Stimulated activated CD4-positive, alpha-beta T cell treated with anti-CD3 and anti-CD28 coated beads, Interleukin-1b, Interleukin-23, amount 100 ng/mL, for 24 hours (primary cell): ENCODE measurements around the gene SGSM1.

ENCODE experiments used
- DNase-seq, 4 experiments: peaks; one replicate each; pipeline ENCODE4 v3.0.0-alpha.2; 2020; ENCODE audit warnings: low read depth in 4 of 4, low spot score in 1 of 4

The SGSM1 gene

DNA sequence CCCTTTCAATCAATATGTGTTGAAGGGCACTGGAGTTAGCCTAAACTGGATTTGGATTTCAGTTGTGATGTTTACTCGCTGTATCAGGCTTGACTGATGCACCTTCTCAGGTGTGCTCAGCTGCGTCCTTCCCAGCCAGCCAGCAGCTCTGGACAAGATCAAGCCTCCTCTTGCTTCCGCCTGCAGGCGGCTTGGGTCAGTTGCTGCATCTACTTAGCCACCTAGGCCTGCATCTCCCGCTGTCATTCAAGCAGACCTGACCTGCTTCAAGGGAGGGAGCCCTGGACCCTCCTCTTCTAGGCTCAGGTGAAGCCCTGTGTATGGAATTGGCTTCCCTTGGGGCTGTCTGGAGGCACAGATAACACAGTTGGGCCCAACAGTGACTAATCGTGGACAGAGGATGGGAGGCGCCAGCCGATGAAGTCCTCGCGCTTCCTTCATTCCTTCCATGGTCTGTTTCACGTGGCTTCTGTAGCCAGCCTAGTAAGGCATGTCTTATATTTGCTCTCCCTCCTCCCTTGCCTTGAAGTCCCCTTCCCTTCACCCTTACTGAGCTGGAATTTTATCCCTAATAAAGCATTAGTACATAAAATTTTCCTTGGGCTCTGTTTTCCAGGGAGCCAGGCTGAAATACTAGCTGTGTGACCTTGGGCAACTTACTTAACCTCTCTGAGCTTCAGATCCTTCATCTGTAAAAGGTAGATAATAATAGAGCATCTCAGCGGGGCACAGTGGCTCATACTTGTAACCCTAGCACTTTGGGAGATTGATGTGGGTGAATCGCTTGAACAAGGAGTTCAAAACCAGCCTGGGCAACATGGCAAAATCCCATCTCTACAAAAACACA, 142.6 kb downstream of the SGSM1 start:
- no peak for DNase-seq

DNA sequence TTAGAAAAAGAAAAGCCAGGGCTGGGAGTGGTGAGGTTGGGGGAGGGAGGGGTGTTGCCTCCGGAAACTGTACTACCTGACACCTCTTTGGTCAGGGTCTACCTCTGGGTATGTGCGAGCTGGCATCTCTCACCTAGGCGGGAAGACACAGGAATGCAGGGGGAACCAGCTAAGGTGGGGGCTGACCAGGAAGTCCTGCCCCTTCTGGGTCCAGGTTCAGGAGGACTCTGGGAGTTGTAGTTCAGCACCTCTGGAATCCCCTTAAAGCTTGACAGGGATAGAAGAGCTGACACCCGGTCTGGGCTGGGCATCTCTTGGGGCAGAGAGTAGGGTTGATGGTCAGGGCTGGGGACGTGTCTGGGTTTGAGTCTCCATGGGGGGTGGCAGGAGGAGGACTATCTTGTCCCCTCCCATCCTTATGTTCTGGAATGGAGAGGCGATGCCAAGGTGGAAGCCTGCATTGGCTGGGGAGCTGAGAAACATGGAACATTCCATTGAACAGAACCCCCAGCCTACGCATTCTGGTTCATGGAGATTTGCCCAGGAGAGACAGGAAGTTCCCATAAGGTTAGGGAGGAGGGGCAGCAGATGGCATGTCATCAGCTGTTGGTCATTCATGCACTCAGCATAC, 144.4 kb downstream of the SGSM1 start:
- no peak for DNase-seq

- DNase-seq, result peak; percentile 67 to 80 (median 77)
Measured at GRCh38 chr22:24951942-24952836, 146.2 kb downstream of the SGSM1 start, which contains the start of gene KIAA1671. TSS of gene KIAA1671 (plus strand) at chr22:24952716. CDS start at chr22:25028000, 75,284 bp downstream.

- no peak for DNase-seq
Measured at GRCh38 chr22:24952837-24953383, 146.9 kb downstream of the SGSM1 start.

- no peak for DNase-seq
Measured at GRCh38 chr22:24953384-24954113, 147.5 kb downstream of the SGSM1 start.

DNA sequence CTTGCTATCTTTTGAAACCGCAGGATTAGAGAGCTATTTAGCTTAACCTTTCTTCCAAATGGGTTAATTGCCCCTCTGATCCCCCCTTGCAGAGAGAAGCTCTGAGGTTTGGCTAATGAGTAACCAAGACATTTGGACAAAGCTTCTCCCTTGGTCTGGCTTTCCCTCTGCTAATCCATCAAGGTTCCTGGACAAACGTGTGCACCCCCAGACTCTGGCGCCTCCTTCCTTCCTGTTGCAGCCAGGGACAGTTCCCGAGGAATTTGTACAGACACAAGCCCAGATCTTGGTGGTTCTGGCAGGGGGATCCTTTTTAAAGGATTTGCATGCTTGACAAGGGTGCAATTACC, 148.1 kb downstream of the SGSM1 start:
- DNase-seq, result no peak

DNA sequence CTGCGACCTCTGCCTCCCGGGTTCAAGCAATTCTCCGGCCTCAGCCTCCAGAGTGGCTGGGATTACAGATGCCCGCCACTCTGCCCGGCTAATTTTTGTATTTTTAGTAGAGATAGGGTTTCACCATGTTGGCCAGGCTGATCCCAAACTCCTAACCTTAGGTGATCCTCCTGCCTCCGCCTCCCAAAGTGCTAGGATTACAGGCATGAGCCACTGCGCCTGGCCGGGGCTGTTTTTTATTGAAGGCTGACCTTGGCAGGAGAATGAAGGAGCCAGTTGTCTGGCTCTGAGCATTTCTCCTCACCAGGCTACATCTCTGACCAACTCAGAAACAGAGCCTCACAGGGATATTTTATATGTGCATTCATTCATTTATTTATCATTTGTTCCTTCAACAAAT, 148.8 kb downstream of the SGSM1 start:
- no peak for DNase-seq

GRCh38 chr22:24957043-24957442, 151.0 kb downstream of the SGSM1 start:
- no peak for DNase-seq

DNA sequence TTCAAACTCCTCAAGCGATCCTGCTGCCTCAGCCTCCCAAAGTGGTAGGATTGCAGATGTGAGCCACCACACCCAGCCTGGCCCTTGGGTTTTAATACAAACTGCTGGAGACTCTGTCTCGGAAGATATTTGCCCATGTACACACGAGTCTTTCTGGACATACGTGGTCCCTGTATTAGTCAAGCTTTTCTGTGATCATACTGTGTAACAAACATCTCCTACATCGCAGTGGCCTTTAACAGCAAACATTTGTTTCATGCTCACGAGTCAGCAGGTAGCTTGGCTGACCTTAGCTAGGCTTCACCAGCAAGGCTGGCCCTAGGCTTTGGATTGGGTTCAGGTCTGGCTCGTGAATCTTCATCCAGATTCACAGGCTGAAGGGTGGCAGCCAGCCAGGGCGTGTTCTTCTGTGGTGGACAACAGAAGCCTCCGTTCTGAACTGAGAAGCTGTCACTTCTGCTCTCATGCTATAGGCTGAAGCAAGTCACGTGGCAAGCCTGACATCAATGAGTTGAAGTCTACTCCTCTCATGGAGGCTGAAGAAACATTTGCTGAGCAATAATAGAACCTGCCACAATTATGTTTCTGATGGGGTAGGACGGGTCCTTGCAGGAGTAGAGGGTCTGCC, 155.3 kb downstream of the SGSM1 start:
- DNase-seq, result no peak

- DNase-seq, result no peak
Measured at GRCh38 chr22:24962094-24962493, 156.1 kb downstream of the SGSM1 start.

DNA sequence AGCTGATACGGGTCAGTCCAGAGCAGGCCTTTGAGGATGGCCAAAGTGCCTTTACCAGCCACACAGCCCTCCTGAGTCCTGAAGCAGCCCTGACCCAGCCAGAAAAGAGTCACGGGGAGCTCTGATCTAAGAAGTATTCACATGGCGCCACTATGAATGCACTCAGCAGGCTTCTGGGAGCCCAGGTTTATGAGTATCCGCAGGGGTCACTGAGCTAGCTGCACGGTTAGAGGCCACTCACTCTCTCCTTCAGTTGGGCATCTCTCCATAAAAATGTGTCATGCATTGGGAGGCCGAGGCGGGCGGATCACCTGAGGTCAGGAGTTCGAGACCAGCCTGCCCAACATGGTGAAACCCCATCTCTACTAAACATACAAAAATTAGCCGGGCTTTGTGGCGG, 156.8 kb downstream of the SGSM1 start:
- DNase-seq, result no peak

DNA sequence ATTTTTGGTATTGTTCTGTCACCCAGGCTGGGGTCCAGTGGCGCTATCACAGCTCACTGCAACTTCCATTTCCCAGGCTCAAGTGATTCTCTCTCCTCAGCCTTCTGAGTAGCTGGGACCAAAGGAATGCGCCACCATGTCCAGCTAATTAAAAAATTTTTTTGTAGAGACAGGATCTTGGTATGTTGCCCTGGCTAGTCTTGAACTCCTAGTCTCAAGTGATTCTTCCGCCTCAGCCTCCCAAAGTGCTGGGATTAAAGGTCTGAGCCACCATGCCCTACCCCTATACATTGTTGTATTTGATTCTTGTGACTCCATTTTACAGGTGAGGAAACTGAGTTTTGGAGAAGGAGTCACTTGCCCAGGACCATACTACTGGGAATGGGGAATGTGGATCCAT, 158.4 kb downstream of the SGSM1 start:
- DNase-seq, result no peak

DNA sequence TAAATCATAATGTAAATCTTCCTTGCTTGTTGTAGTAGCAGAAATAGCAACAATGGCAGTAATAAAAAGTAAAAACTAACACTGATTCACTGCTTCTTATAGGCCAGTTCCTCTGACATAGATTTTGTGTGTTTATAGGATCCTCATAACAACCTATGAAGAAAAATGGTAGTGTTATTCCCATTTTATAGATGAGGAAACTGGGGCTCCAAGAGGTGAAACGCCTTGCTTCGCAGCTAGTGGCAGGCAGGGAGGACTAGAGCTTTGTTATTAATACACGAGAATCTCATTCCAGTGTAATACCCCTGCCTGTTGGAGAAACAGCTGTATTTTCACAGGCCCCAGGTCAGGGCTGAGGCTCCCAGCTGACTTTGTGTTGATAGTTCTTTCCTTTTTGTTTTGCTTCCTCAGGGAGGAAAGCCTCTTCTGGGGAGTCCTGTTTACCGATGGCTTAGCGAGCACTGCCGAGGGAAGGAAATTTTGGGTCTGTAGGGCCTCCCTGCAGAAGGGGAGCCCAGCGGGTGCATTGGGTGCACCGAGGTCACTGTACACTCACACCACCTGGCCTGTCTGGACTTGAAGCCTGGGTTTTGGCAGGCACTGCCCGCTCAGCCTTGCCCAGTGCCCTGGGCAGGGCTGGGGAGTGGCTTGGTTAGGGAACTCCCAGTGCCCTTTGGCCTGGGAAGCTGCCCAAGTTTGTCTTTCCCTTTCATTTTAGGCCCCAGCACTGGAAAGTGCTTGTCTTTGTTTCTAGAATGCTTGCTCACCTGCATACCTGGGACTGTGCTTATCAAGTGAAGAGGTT, 160.0 kb downstream of the SGSM1 start:
- no peak for DNase-seq

- no peak for DNase-seq
Measured at GRCh38 chr22:24968066-24968561, 162.1 kb downstream of the SGSM1 start.

GRCh38 chr22:24969560-24970301, 163.7 kb downstream of the SGSM1 start:
- DNase-seq, result no peak

DNA sequence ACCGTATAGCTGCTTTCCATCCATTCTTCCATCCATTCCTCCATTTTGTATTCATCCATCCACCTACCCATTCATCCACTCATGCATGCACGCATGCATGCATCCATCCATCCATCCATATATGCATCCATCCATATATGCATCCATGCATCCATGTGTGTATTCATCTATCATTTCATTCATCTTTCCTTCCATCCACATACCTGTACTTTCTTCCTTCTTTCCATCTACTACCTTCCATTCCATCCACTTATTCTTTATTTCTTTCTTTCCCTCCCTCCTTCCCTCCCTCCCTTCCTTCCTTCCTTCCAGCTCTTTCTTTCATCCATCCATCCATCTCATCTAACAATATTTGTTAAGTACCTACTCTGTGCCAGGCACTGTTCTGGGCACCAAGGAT, 166.4 kb downstream of the SGSM1 start:
- no peak for DNase-seq

DNA sequence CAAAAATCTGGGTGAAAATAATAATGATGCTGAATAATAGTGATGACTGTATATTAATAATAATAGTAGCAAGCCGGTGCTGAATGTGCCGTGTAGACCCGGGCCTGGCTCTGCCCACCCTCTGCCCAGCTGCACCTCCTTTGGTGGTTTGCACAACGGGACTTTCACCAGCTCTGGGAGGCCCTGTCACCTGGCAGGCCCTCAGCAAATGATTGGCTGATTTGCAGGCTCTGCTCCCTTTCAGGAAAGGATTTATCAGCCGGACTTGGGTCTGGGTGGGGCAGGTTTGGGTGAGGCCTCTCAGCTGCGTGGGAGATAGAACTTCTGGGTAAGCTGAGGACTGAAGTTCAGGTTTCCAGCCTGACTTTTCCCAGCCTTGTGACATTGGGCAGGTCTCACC, 167.9 kb downstream of the SGSM1 start:
- DNase-seq, result no peak

DNA sequence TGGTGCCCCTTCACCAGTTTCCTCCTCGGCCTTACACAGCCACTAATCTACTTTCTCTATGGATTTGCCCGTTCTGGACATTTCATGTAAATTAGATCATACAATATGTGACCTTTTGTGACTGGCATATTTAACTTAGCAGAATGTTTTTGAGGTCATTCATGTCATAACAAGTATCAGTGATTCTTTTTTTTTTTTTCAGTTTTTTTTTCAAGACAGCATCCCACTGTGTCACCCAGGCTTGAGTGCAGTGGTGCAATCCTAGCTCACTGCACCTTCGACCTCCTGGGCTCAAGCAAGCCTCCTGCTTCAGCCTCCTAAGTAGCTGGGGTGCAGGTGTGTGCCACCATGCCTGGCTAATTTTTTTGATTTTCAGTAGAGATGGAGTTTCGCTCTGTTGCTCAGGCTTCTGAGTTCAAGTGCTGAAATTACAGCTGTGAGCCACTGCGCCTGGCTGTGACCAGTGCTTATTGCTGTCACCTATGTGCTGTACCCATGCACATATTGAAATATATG, 169.2 kb downstream of the SGSM1 start:
- no peak for DNase-seq
